ENCODE data around the gene GABBR1. TPM values are rescaled to one million over a fixed set of nuclear protein-coding genes. Genes with fewer than 3 reads are reported as not detected.
A peak's percentile ranks its signal among the peaks of the same experiment; 100 is the strongest.

GABBR1 gene
- polyA plus RNA-seq, 1 donor from 2014 or later: 108 TPM

DNA sequence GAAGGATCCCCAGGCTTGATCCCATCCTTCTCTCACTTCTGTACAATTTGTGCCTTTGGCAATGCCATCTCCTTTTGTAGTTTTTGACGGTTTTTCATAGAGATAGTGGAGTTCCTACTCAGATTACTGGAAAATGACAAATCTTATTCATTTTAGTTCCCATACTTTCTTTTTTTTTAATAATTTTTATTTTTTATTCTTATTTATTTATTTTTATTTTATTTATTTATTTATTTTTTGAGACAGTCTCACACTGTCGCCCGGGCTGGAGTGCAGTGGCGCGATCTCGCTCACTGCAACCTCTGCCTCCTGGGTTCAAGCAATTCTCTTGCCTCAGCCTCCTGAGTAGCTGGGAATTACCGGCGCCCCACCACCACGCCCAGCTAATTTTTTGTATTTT, 4.3 kb upstream of the GABBR1 start:
- Histone ChIP-seq H4K20me1 (ENCODE audit: insufficient read depth) (no peaks in the 10 kb centered on the region), H3K9me3 (ENCODE audit: low read length) (no peaks in the 10 kb centered on the region), H3K27ac (ENCODE audit: low read length) (no peak overlapping the region), H3K9me2 (ENCODE audit: insufficient read depth, low read length) (no peaks in the 10 kb centered on the region), H3K27me3 (ENCODE audit: insufficient read depth, low read depth, low read length) (no peaks in the 10 kb centered on the region), H3K36me3 (ENCODE audit: insufficient read depth, low read length) (no peaks in the 10 kb centered on the region), H2AFZ (ENCODE audit: low read depth, low read length) (no peak overlapping the region), H3K79me2 (replicated peaks; ENCODE audit: insufficient read depth, low read length) (no peaks in the 10 kb centered on the region), H3K9ac (ENCODE audit: low read length) (no peak overlapping the region), H3K4me2 (ENCODE audit: low read length) (no peak overlapping the region), H3K4me3 (ENCODE audit: low read length) (no peak overlapping the region), H3F3A (ENCODE audit: insufficient read depth, low read length, poor library complexity, severe bottlenecking) (no peaks in the 10 kb centered on the region)
- no peak for TF ChIP-seq RAD21 (conservative IDR thresholded peaks at IDR 0.05)
- TF ChIP-seq, protein P1, sequence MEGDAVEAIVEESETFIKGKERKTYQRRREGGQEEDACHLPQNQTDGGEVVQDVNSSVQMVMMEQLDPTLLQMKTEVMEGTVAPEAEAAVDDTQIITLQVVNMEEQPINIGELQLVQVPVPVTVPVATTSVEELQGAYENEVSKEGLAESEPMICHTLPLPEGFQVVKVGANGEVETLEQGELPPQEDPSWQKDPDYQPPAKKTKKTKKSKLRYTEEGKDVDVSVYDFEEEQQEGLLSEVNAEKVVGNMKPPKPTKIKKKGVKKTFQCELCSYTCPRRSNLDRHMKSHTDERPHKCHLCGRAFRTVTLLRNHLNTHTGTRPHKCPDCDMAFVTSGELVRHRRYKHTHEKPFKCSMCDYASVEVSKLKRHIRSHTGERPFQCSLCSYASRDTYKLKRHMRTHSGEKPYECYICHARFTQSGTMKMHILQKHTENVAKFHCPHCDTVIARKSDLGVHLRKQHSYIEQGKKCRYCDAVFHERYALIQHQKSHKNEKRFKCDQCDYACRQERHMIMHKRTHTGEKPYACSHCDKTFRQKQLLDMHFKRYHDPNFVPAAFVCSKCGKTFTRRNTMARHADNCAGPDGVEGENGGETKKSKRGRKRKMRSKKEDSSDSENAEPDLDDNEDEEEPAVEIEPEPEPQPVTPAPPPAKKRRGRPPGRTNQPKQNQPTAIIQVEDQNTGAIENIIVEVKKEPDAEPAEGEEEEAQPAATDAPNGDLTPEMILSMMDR (IDR thresholded peaks at IDR 0.05; ENCODE audit: poor library complexity, severe bottlenecking): no peak
- TF ChIP-seq POLR2AphosphoS5 (IDR thresholded peaks at IDR 0.05): no peak
- no peak for TF ChIP-seq SMC3 (conservative IDR thresholded peaks at IDR 0.05; ENCODE audit: poor library complexity)
- TF ChIP-seq EP300 (conservative IDR thresholded peaks at IDR 0.05; ENCODE audit: poor library complexity, severe bottlenecking): no peak
- TF ChIP-seq MXI1 (conservative IDR thresholded peaks at IDR 0.05; ENCODE audit: poor library complexity, severe bottlenecking): no peak
- TF ChIP-seq, protein P2, sequence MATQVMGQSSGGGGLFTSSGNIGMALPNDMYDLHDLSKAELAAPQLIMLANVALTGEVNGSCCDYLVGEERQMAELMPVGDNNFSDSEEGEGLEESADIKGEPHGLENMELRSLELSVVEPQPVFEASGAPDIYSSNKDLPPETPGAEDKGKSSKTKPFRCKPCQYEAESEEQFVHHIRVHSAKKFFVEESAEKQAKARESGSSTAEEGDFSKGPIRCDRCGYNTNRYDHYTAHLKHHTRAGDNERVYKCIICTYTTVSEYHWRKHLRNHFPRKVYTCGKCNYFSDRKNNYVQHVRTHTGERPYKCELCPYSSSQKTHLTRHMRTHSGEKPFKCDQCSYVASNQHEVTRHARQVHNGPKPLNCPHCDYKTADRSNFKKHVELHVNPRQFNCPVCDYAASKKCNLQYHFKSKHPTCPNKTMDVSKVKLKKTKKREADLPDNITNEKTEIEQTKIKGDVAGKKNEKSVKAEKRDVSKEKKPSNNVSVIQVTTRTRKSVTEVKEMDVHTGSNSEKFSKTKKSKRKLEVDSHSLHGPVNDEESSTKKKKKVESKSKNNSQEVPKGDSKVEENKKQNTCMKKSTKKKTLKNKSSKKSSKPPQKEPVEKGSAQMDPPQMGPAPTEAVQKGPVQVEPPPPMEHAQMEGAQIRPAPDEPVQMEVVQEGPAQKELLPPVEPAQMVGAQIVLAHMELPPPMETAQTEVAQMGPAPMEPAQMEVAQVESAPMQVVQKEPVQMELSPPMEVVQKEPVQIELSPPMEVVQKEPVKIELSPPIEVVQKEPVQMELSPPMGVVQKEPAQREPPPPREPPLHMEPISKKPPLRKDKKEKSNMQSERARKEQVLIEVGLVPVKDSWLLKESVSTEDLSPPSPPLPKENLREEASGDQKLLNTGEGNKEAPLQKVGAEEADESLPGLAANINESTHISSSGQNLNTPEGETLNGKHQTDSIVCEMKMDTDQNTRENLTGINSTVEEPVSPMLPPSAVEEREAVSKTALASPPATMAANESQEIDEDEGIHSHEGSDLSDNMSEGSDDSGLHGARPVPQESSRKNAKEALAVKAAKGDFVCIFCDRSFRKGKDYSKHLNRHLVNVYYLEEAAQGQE (IDR thresholded peaks at IDR 0.05; ENCODE audit: borderline replicate concordance): no peak
- no peak for TF ChIP-seq TAF1 (IDR thresholded peaks at IDR 0.05; ENCODE audit: low read depth)

DNA sequence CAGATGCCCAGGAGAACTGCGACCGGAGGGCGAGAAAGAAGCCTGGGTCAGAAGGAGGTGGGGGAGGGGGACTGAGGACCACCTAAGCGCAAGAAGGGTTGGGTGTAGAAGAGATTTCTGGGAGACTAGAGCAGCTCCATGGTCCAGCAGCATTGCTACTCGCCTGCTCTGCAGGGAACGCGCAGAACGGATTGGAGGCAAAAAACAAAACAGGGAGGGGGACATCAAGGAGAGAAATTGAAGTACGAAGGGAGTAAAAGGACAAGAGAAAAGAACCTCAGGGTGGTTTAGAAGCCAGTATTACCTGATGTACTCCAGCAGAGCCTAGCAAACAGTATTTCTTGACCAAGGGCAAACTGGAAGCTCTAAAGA, 537 bp upstream of the GABBR1 start:
- Histone ChIP-seq H3K9me2 (ENCODE audit: insufficient read depth, low read length) (no peaks in the 10 kb centered on the region), H3K36me3 (ENCODE audit: insufficient read depth, low read length) (no peaks in the 10 kb centered on the region), H4K20me1 (ENCODE audit: insufficient read depth) (no peaks in the 10 kb centered on the region), H2AFZ (ENCODE audit: low read depth, low read length) (peak overlapping the region; percentile 80), H3F3A (ENCODE audit: insufficient read depth, low read length, poor library complexity, severe bottlenecking) (no peaks in the 10 kb centered on the region), H3K27me3 (ENCODE audit: insufficient read depth, low read depth, low read length) (no peaks in the 10 kb centered on the region), H3K79me2 (replicated peaks; ENCODE audit: insufficient read depth, low read length) (peaks cover 10% of the 10 kb centered on the region), H3K27ac (ENCODE audit: low read length) (peak overlapping the region; percentile 95), H3K9me3 (ENCODE audit: low read length) (no peaks in the 10 kb centered on the region), H3K4me2 (ENCODE audit: low read length) (peak overlapping the region; percentile 63), H3K4me3 (ENCODE audit: low read length) (peak overlapping the region; percentile 69), H3K9ac (ENCODE audit: low read length) (peak overlapping the region; percentile 95)
- TF ChIP-seq TAF1 (IDR thresholded peaks at IDR 0.05; ENCODE audit: low read depth) (peak; percentile 46), EZH2 (IDR thresholded peaks at IDR 0.05; ENCODE audit: borderline replicate concordance, insufficient read depth, low read length, poor library complexity, severe bottlenecking) (no peak)
- TF ChIP-seq, protein P1 (IDR thresholded peaks at IDR 0.05; ENCODE audit: poor library complexity, severe bottlenecking): no peak
